PC-9 (cell line): ENCODE results near the gene MTARC2.

Experiments
- EZH2 ChIP-seq: fragments of 200-600 bp; sonication (generic); IDR thresholded peaks from 2 replicates; pipeline ENCODE4 v1.8.0; 2017; ENCODE audit warnings: antibody characterized with exemption, low read depth
- TF ChIP-seq, protein P1 (sequence below): fragments of 200-600 bp; sonication (generic); conservative IDR thresholded peaks from 2 replicates; pipeline ENCODE4 v1.6.1; 2017; ENCODE audit warnings: mixed run types, antibody characterized with exemption, mild to moderate bottlenecking, moderate library complexity

DNA sequence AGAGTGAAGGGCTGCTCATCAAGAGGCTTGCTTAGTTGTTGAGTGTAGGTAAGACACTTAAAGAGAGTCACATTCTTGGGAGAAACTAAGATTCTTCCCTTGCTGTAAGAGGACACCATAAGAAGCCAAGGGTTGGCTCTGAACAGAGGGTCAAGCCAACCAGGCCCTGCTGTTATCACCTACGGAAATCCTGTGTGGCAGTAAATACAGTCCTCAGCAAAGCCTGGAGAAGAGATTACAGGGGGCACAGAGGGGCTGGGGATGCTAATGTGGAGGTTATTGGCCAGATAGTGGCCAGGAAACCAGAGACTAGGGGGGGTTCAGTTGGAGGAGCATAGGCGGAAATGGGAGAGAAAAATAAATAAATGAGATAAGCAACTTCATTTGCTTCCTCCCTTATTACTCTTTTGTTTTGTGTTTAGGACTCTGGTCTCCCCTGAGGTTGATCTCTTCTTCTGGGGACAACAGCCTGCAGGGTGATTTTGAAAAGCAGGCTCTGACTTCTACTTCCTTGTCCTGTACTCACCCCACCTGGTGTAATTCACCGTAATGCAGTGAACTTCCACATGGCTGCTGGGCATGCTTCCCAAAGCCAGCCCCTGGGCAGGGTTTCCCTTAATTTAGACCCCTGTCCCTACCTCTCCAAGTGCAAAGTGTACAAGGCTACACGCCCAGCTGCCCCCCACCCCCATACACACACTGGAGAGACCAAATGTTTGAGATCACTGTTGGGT is 79.5 kb downstream of the MTARC2 start:
- TF ChIP-seq, protein P1, sequence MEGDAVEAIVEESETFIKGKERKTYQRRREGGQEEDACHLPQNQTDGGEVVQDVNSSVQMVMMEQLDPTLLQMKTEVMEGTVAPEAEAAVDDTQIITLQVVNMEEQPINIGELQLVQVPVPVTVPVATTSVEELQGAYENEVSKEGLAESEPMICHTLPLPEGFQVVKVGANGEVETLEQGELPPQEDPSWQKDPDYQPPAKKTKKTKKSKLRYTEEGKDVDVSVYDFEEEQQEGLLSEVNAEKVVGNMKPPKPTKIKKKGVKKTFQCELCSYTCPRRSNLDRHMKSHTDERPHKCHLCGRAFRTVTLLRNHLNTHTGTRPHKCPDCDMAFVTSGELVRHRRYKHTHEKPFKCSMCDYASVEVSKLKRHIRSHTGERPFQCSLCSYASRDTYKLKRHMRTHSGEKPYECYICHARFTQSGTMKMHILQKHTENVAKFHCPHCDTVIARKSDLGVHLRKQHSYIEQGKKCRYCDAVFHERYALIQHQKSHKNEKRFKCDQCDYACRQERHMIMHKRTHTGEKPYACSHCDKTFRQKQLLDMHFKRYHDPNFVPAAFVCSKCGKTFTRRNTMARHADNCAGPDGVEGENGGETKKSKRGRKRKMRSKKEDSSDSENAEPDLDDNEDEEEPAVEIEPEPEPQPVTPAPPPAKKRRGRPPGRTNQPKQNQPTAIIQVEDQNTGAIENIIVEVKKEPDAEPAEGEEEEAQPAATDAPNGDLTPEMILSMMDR: no peak
- no peak for TF ChIP-seq EZH2
